Spleen (tissue), 7 donors: ENCODE results near the gene MROH8.

ENCODE experiments used
- CTCF ChIP-seq, 11 experiments: fragments of 200-600 bp in 7 of 11; fragments of 450-650 bp in 4 of 11; sonication (generic) in 4 of 11; IDR thresholded peaks in 8 of 11; conservative IDR thresholded peaks in 3 of 11; 1 replicate in 7 of 11; 2 replicates in 4 of 11; pipeline versions ENCODE4 v1.4.0 to v1.8.0; 2016 to 2021; ENCODE audit warnings: antibody characterized with exemption in 11 of 11, inconsistent platforms in 4 of 11, mild to moderate bottlenecking in 1 of 11
- POLR2AphosphoS5 ChIP-seq, 3 donors: sonication (generic); formaldehyde crosslinking; IDR thresholded peaks; one replicate each; pipeline ENCODE4 v1.5.1; 2017; ENCODE audit warnings: antibody characterized with exemption in 3 of 3
- donor health status: DM: no; HTN: no; CAD: no; lungs with moderate emphysema.
- donor health status: DM: no; HTN: no; CAD: no.
- donor health status: DM: no; HTN: no; CAD: no.

GRCh38 chr20:37222086-37222485 lies 42.7 kb upstream of the MROH8 start:
- TF ChIP-seq CTCF (IDR thresholded peaks at IDR 0.05 in 8 of 11, conservative IDR thresholded peaks at IDR 0.05 in 3 of 11) (no peak), POLR2AphosphoS5 (IDR thresholded peaks at IDR 0.05) (no peak)
